GM21529 (cell line): ENCODE data around the gene IPCEF1.

Experiments
- ATAC-seq: cut with Tn5 transposase; IDR thresholded peaks from one replicate; pipeline ENCODE4 v1.9.1; 2021; ENCODE audit not compliant: unreplicated experiment

IPCEF1 gene

DNA sequence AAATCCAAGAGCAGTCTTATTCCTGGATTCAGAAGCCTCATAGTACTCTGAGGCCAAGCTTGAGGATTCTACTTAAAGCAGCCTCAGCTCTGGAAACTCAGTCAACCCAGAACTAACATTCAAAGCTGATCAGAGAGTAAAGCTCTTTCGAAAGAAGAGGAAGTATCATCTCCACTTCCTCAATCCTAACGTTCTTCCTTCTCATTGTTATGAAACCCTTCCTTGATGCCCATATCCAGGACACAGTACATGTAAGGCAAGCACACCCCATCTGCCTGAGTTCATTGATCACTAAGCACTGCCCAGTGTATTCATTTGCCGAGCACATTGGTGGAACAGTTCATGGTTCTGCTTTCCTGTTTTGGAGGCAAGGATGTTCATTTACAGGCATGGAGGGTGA lies at the start of gene IPCEF1:
IPCEF1 (minus strand) TSS at position 114 of the 400 bp plus-strand sequence. CDS start 90,856 bp downstream, outside the sequence.
- ATAC-seq, result peak; percentile 23

GRCh38 chr6:154406301-154406700 lies 49.7 kb upstream of the IPCEF1 start:
- no peak for ATAC-seq

- ATAC-seq, result no peak
Observed at GRCh38 chr6:154404791-154405400, 48.3 kb upstream of the IPCEF1 start.

DNA sequence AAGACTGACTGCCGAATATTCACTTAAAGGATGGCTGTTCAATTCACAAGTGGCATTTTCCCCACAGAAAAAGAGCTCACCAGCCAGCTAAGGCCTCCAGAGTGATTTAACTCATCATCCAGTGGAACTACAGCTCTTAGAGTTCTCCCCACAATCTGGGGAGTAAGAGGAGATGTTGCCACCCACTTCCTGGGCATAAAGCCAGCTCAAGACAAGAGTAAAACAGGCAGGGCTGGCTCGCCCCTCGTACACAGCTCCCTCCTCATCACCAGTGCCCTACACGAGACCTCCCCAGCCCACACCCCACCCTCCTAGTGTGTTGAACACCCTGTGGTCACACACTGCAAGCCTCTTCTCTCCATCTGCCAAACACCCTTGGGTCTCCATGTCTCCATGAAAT lies 47.2 kb upstream of the IPCEF1 start:
- no peak for ATAC-seq

- ATAC-seq, result no peak
Observed at GRCh38 chr6:154402081-154402780, 45.6 kb upstream of the IPCEF1 start.

DNA sequence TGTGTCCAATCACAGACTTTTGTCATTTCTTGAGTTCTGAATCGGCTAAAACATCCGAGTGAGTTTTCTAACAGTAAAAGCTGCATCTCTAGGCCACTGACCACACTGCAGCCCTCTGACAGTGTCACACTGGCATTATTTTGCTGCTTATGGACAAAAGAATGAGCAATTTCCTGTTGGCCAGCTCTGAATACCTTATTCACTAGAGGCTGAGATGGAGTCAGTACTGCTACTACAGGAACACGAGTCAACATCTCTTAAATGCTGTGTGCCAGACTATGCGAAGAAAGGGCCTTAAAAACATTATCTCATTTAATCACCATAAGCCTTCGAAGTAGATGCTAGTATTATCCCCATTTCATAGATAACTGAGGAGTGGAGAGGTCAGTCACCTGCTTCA lies 42.5 kb upstream of the IPCEF1 start:
- ATAC-seq, result no peak

DNA sequence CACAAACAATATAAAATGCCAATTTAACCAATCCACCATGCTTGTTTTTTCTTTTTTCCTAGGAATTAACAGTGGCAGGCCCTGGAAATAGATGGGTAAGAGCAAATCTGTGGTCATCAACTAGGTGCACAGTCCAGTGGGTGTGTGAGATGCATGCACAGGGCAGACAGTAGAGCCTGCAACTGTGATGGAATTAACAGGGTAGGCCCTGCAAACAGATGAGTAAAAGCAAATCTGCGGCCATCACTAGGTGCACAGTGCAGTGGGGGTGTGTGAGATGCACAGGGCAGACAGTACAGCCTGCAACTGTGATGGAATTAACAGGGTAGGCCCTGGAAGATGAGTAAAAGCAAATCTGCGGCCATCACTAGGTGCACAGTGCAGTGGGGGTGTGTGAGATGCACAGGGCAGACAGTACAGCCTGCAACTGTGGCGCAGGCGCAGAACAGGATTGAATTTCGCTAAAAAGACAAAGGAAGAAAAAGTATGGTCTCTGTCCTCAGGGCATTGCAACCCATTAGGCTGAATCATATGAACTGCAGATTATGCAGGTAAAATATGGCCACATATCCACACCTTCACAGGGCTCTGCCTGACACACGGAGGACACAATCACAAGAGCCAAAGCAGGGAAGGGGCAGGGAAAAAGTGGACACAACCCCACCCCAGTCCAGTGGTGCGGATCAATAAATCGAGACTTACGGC lies 41.0 kb upstream of the IPCEF1 start:
- no peak for ATAC-seq

- ATAC-seq, result no peak
Observed at GRCh38 chr6:154395878-154396277, 39.3 kb upstream of the IPCEF1 start.

DNA sequence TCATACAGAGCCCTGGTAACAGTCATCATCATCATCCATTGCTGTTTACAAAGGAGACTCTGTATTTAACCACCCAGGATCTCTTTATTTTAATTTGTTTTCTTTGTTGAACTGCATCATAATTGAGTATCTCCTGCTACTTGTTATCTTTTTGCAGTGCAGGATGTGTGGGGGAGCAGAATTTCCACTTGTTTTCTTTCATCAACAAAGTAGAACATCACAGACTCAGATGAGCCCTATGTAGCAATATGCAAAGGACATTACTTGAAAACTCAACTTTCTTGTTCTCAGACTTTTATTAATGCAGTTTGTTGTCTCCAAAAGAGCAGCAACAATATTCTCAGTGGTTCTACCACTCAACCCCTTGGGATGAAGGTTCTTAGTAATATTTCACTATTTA lies 38.7 kb upstream of the IPCEF1 start:
- no peak for ATAC-seq

DNA sequence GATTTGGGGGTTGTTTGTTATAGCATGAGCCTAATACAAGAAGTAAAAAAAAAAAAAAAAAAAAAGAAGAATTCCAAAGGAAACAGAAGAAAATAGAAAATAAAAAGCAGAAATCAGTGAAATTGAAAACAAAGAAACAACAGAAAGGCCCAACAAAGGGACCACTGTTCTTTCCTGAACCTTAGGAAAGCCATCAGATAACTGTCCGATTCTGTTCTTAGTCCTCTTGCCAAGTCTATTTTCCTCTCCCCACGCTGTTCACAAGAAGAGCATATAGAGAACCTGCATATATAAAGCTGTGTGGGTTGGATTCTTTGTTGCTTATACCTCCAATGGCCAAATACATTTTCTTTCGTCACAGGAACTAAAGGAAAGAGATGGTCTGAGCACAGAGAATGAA lies 38.0 kb upstream of the IPCEF1 start:
- no peak for ATAC-seq

DNA sequence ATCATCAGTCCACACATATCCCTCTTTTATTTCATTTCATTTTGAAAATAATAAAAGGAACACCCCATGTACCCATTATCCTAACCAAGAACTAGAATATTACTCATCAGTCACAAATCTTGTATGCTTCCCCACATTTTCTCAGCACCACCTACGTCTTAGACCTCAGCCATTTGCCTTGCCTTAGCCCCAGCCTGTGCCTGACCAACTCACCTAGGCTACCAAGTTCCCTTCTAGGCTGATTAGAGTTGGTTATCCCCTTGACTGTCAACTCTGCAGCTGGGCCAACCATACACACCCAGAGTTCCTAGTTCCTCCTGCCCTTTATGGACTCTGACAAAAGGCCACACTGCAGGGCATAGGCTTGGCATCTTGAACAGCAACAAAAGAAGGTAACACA lies 33.4 kb upstream of the IPCEF1 start:
- ATAC-seq, result no peak

- no peak for ATAC-seq
Observed at GRCh38 chr6:154388803-154389202, 32.2 kb upstream of the IPCEF1 start.

DNA sequence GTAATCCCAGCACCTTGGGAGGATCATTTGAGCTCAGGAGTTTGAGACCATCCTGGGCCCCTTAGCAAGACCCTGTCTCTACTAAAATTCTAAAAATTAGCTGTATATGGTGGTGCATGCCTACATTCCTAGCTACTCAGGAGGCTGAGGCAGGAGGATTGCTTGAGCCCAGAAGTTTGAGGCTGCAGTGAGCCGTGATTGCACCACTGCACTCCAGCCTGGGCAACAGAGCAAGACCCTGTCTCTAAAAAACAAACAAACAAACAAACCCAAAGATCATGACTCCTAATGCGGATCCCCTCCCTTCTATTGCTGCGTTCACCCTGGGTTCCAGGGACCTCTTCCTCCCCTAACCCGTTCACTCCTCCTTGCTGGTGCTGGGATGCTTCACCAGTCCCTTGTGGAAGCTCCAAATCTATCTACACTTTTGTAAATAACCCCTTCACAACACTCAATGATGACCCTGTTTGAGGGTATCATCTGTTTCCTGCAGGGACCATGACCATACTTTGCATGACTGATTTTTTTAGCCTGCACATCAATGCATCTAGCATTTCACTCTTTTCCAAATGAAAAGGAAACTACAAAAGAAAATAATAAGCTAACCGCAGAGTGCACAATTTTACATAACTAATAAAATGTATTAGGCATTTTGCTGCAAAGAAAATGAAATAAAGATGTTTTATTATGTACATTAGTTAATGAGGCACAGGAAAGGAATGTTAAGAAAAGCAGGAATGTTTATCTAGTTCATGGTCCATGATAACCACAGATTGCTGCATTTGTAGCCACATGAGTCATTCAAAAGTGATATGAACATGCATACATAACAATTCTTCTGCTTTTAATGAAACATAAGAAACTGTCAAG lies 30.5 kb upstream of the IPCEF1 start:
- no peak for ATAC-seq

GRCh38 chr6:154384191-154384590 lies 27.6 kb upstream of the IPCEF1 start:
- ATAC-seq, result no peak

DNA sequence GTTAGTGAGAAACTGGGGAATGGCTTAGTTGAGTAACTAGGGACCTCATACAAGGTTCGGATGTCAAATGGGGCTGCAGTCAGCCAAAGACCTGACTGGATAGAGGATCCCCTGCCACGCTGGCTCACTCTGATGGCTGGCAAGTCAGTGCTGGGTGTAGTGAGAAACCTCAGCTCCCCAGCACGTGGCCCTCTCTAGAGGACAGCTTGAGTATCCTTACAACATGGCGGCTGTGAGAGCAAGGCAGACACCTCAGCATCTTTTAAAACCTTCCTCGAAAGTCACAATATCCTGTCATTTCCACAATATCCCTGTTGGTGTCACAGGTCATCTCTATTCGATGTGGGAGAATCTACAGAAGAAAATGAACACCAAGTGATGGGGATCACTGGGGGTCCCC lies 26.7 kb upstream of the IPCEF1 start:
- ATAC-seq, result no peak

DNA sequence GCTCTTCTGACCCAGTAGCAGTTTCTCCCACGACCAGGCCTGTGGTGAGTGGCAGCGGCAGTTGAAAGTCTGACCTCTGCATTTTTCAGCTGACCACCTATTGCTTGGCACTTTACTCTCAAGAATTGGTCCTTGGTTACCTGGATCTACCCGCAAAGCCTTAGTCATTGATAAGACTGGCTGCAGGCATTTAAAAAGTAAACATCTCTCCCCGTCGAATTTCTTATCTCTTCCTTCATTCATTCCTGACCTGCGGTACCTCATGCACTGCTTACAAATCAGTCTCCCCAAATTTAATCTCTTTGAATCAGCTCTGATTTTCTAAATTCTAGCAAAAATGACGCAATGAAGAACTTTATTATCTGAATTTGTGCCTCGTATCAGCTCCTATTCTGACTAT lies 26.1 kb upstream of the IPCEF1 start:
- no peak for ATAC-seq

DNA sequence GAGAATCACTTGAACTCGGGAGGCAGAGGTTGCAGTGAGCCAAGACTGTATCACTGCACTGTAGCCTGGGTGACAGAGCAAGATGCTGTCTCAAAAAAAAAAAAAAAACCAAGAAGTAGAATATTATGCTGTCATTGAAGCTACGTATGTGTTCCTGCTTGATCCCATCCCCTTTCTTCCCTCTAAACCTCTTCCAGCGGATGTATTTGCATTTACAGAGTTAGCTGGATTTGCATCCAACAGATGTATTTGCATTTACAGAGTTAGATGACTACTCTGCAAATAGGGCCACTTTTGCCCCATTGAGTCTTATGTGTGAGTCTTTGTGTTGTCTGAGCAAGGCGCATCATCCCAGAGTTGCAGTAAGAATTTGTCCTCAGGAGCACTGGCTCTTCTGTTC lies 24.9 kb upstream of the IPCEF1 start:
- ATAC-seq, result no peak

- ATAC-seq, result no peak
Observed at GRCh38 chr6:154380741-154381140, 24.1 kb upstream of the IPCEF1 start.

DNA sequence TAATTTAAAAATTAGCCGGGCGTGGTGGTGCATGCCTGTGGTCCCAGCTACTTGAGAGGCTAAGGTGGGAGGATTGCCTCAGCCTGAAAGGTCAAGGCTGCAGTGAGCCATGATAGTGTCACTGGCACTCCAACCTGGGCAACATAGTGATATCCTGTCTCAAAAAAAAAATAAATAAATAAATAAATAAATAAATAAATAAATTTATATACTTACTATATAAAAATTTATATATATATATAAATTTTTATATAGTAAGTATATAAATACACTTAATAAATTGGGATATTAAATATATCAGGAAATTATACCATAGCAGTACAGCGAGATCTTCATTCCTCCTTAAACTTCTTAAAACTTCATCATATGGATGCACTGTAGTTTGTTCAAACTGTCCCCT lies 23.0 kb upstream of the IPCEF1 start:
- ATAC-seq, result no peak

DNA sequence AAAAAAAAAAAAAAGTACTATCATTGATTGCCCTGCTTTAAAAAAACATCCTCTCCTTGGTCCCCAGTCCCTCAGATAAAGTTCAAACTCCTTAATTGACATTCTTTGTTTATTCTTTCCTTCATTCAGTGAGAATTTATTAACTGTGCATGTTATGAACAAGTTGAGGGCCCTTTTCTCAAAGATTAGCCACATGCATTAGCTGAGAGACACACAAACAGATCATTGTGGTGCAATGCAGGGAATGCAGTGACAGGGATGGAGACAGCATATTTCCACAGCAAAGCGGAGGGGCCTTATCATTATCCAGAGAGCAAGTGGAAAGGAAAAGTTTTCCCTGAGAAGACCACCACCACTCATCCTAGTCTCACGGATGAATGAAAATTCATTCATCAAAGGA lies 21.9 kb upstream of the IPCEF1 start:
- no peak for ATAC-seq

GRCh38 chr6:154377726-154378125 lies 21.1 kb upstream of the IPCEF1 start:
- ATAC-seq, result no peak
